Suprapubic skin (tissue), 4 donors: ENCODE results near the gene NLRP8. TPM values are rescaled to one million over a fixed set of nuclear protein-coding genes. Genes with fewer than 3 reads are reported as not detected.

Experiments
- DNase-seq, 2 donors: peaks; one replicate each; pipeline ENCODE4 v3.0.0-alpha.2; 2019; ENCODE audit warnings: low spot score in 2 of 2
- H3K27ac ChIP-seq: fragments of 200-600 bp; sonication (generic); one replicate; pipeline ENCODE4 v1.5.1; 2019
- H3K27me3 ChIP-seq: fragments of 200-600 bp; sonication (generic); one replicate; pipeline ENCODE4 v1.5.1; 2019
- H3K36me3 ChIP-seq: fragments of 200-600 bp; sonication (generic); one replicate; pipeline ENCODE4 v1.5.1; 2019
- H3K4me1 ChIP-seq: fragments of 200-600 bp; sonication (generic); one replicate; pipeline ENCODE4 v1.5.1; 2019
- H3K4me3 ChIP-seq: fragments of 200-600 bp; sonication (generic); one replicate; pipeline ENCODE4 v1.5.1; 2019; ENCODE audit warnings: mild to moderate bottlenecking
- H3K9me3 ChIP-seq: fragments of 200-600 bp; sonication (generic); one replicate; pipeline ENCODE4 v1.5.1; 2019
- EP300 ChIP-seq: sonication (generic); formaldehyde crosslinking; IDR thresholded peaks from one replicate; pipeline ENCODE4 v1.6.1; 2017; ENCODE audit warnings: antibody characterized with exemption
- POLR2A ChIP-seq, 2 donors: fragments of 450-650 bp; IDR thresholded peaks; one replicate each; pipeline ENCODE4 v1.6.1; 2017; ENCODE audit warnings: antibody characterized with exemption in 2 of 2, mild to moderate bottlenecking in 2 of 2, moderate library complexity in 2 of 2
- POLR2AphosphoS5 ChIP-seq, 3 donors: sonication (generic); formaldehyde crosslinking; IDR thresholded peaks; one replicate each; pipeline ENCODE4 v1.6.1; 2017; ENCODE audit warnings: antibody characterized with exemption in 3 of 3
- WGBS: methylation state at CpG from one replicate; pipeline ENCODE4 v1.1.5; 2018; 5-methylcytosine and 5-hydroxymethylcytosine counted together
- total RNA-seq, 4 donors: library from RNA; depleted of rRNA; stranded (reverse); fragments of >200 nt; gene quantifications; one replicate each; pipeline ENCODE4 v1.1.0, GENCODE V29; 2016
- TF ChIP-seq, protein P1 (sequence below), 2 donors: fragments of 200-600 bp in 1 of 2; fragments of 450-650 bp in 1 of 2; sonication (generic) in 1 of 2; IDR thresholded peaks; one replicate each; pipeline ENCODE4 v1.5.1; 2016 to 2019; ENCODE audit warnings: antibody characterized with exemption in 2 of 2, mild to moderate bottlenecking in 1 of 2, moderate library complexity in 1 of 2

The NLRP8 gene
- total RNA-seq, 4 donors from 2014 or later: not detected

DNA sequence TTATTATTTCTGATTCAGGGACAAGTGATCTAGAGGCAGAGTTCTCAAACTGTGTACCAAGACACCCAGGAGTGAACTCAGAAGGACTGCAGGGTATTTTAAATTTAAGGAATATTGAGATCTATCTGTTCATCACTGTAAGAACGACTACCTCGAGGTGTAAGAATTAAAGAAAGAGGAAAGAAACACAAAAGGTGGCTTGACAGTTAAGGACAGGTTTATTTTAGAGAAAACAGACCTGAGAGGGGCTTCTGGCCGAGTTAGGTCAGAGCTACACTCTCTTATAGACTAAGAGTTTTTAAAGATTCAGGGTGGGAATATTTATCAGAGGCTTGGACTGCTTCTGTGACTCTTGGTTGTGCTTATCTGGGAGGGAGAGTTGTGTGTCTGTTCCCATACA, 26.4 kb downstream of the NLRP8 start:
- no peak overlapping the region for H3K4me3 ChIP-seq
- H3K27me3 ChIP-seq: no peaks in the 10 kb centered on the region
- no peaks in the 10 kb centered on the region for H3K36me3 ChIP-seq
- peaks cover 7% of the 10 kb centered on the region for H3K9me3 ChIP-seq
- TF ChIP-seq, protein P1, sequence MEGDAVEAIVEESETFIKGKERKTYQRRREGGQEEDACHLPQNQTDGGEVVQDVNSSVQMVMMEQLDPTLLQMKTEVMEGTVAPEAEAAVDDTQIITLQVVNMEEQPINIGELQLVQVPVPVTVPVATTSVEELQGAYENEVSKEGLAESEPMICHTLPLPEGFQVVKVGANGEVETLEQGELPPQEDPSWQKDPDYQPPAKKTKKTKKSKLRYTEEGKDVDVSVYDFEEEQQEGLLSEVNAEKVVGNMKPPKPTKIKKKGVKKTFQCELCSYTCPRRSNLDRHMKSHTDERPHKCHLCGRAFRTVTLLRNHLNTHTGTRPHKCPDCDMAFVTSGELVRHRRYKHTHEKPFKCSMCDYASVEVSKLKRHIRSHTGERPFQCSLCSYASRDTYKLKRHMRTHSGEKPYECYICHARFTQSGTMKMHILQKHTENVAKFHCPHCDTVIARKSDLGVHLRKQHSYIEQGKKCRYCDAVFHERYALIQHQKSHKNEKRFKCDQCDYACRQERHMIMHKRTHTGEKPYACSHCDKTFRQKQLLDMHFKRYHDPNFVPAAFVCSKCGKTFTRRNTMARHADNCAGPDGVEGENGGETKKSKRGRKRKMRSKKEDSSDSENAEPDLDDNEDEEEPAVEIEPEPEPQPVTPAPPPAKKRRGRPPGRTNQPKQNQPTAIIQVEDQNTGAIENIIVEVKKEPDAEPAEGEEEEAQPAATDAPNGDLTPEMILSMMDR (IDR thresholded peaks at IDR 0.05): no peak
- TF ChIP-seq POLR2A (IDR thresholded peaks at IDR 0.05): no peak
- no peak for TF ChIP-seq POLR2AphosphoS5 (IDR thresholded peaks at IDR 0.05)
- no peak for TF ChIP-seq EP300
- WGBS: 43% methylated on average over 3 of the region's 3 CpGs
- DNase-seq: no peak
- no peaks in the 10 kb centered on the region for H3K4me1 ChIP-seq
- no peak overlapping the region for H3K27ac ChIP-seq

DNA sequence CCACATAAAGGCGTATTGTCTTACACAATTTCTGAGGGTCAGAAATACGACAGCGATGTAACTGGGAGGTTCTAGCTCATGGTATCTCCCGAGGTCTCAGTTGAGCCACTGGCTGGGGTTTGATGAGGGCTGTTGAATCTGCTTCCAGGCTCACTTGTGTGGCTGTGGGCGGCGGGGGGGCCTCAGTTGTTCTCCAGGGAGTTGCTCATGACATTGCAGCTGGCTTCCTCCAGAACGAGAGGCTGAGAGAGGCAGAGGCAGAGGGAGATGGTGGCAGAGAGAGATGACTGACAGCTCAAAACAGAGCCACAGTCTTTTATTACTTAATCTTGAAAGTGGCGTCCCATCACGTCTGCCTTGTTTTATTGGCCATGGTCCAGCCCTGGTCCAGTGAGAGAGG, 32.8 kb downstream of the NLRP8 start:
- no peaks in the 10 kb centered on the region for H3K27me3 ChIP-seq
- no peak overlapping the region for H3K4me3 ChIP-seq
- 76% methylated on average over 9 of the region's 9 CpGs for WGBS
- H3K9me3 ChIP-seq: peaks cover 5% of the 10 kb centered on the region
- H3K4me1 ChIP-seq: no peaks in the 10 kb centered on the region
- no peak for TF ChIP-seq POLR2A (IDR thresholded peaks at IDR 0.05)
- TF ChIP-seq EP300: no peak
- TF ChIP-seq, protein P1 (IDR thresholded peaks at IDR 0.05): no peak
- TF ChIP-seq POLR2AphosphoS5 (IDR thresholded peaks at IDR 0.05): no peak
- H3K27ac ChIP-seq: no peak overlapping the region
- H3K36me3 ChIP-seq: no peaks in the 10 kb centered on the region
- DNase-seq: no peak

DNA sequence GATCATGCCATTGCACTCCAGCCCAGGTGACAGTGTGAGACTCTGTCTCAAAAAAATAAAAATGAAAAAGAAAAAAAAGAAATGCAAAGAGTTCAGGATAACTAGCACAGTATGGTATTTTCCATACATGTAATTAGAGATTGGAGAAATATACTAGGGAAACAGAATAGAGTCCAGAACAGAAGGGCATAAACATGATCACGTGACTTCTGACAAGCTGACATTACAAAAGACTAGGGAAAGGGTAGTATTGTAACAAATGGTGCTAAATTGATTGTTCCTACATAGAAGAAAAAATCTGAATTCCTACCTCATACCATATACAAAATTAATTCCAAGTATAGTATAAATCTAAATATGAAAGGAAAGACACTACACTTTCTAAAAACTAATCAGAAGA, 37.6 kb downstream of the NLRP8 start:
- no peak for DNase-seq
- no peaks in the 10 kb centered on the region for H3K36me3 ChIP-seq
- H3K27ac ChIP-seq: no peak overlapping the region
- peaks cover 5% of the 10 kb centered on the region for H3K9me3 ChIP-seq
- H3K27me3 ChIP-seq: no peaks in the 10 kb centered on the region
- TF ChIP-seq POLR2A (IDR thresholded peaks at IDR 0.05) (no peak), EP300 (no peak), POLR2AphosphoS5 (IDR thresholded peaks at IDR 0.05) (no peak)
- TF ChIP-seq, protein P1 (IDR thresholded peaks at IDR 0.05): no peak
- 97% methylated on average over 1 of the region's 1 CpG for WGBS
- H3K4me3 ChIP-seq: no peak overlapping the region
- no peaks in the 10 kb centered on the region for H3K4me1 ChIP-seq

DNA sequence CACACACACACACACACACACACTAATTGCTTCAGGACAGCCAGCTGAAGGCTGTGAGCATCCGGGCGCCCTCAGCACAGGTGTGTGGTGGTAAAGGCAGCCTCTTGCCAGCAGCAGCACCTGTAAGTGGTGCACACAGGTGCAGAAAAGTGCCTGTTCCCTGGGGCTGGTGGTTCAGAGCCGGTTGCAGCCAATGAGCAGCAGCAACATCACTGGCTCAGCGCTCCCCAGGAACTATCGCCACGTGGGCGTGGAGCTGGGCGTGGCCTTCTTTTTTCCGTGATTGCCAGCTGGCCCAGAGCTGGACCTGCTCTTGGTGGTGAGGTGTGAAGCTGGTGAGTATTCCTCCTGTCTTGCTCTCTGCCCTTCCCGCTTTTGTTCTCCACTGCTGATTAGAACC, 38.9 kb downstream of the NLRP8 start, which contains the start of gene NLRP5:
TSS of gene NLRP5 (plus strand) at position 289 of the 400 bp plus-strand sequence.
- Histone ChIP-seq H3K36me3 (no peaks in the 10 kb centered on the region), H3K27ac (no peak within 1 kb of the TSS), H3K9me3 (peaks cover 5% of the 10 kb centered on the region), H3K27me3 (no peaks in the 10 kb centered on the region), H3K4me3 (no peak within 1 kb of the TSS), H3K4me1 (no peaks in the 10 kb centered on the region)
- no peak for DNase-seq
- 39% methylated on average over 10 of the region's 10 CpGs for WGBS
- TF ChIP-seq POLR2AphosphoS5 (IDR thresholded peaks at IDR 0.05) (no peak), EP300 (no peak), POLR2A (IDR thresholded peaks at IDR 0.05) (no peak)
- TF ChIP-seq, protein P1 (IDR thresholded peaks at IDR 0.05): no peak

DNA sequence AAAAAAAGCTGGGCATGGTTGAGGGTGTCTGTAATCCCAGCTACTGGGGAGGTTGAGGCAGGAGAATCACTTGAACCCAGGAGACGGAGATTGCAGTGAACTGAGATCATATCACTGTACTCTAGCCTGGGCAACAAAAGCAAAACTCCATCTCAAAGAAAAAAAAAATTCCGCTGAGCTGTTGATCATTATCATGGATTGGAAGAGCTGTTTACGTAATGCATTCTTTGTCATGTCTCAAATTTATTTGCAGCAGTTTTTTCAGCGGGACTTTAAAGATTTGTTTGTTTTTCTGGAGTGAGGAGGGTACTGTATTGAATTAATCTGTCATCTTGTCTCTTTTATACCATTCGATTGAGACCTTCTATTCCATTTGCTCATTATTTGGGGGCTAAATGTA, 43.2 kb downstream of the NLRP8 start:
- no peaks in the 10 kb centered on the region for H3K9me3 ChIP-seq
- TF ChIP-seq POLR2A (IDR thresholded peaks at IDR 0.05): no peak
- TF ChIP-seq POLR2AphosphoS5 (IDR thresholded peaks at IDR 0.05): no peak
- TF ChIP-seq EP300: no peak
- TF ChIP-seq, protein P1 (IDR thresholded peaks at IDR 0.05): no peak
- H3K4me3 ChIP-seq: no peak overlapping the region
- H3K27me3 ChIP-seq: no peaks in the 10 kb centered on the region
- H3K27ac ChIP-seq: no peak overlapping the region
- no peaks in the 10 kb centered on the region for H3K4me1 ChIP-seq
- DNase-seq: no peak
- WGBS: 85% methylated on average over 5 of the region's 5 CpGs
- no peaks in the 10 kb centered on the region for H3K36me3 ChIP-seq
